Measurements from ENCODE around the gene PAK6.

The PAK6 gene

DNA sequence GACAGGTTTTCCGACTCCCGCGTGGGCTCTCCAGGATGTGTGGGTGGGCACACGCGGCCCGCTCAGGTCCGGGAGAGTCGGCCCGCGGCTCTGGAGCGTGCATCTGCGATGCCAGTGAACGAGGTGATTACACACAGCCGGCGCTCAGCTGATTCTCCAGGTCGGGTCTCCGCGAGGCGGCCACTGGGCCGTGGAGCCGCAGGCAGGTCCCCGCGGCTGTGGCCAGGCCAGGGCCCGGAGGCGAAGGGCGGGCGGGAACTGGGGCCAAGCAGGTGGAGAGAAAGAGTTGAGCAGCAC, 13.2 kb downstream of the PAK6 start:
- DNase-seq (ENCODE audit: low read depth, low spot score) = no peak
- TF ChIP-seq, protein P1, sequence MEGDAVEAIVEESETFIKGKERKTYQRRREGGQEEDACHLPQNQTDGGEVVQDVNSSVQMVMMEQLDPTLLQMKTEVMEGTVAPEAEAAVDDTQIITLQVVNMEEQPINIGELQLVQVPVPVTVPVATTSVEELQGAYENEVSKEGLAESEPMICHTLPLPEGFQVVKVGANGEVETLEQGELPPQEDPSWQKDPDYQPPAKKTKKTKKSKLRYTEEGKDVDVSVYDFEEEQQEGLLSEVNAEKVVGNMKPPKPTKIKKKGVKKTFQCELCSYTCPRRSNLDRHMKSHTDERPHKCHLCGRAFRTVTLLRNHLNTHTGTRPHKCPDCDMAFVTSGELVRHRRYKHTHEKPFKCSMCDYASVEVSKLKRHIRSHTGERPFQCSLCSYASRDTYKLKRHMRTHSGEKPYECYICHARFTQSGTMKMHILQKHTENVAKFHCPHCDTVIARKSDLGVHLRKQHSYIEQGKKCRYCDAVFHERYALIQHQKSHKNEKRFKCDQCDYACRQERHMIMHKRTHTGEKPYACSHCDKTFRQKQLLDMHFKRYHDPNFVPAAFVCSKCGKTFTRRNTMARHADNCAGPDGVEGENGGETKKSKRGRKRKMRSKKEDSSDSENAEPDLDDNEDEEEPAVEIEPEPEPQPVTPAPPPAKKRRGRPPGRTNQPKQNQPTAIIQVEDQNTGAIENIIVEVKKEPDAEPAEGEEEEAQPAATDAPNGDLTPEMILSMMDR (IDR thresholded peaks at IDR 0.05; ENCODE audit: insufficient read depth, low read length, missing control alignments) = no peak
- ChIA-PET CTCF (no interaction called here), POLR2A (no interaction called here)
- H3K4me3 ChIP-seq (ENCODE audit: low read depth, low read length) = no peak overlapping the region

DNA sequence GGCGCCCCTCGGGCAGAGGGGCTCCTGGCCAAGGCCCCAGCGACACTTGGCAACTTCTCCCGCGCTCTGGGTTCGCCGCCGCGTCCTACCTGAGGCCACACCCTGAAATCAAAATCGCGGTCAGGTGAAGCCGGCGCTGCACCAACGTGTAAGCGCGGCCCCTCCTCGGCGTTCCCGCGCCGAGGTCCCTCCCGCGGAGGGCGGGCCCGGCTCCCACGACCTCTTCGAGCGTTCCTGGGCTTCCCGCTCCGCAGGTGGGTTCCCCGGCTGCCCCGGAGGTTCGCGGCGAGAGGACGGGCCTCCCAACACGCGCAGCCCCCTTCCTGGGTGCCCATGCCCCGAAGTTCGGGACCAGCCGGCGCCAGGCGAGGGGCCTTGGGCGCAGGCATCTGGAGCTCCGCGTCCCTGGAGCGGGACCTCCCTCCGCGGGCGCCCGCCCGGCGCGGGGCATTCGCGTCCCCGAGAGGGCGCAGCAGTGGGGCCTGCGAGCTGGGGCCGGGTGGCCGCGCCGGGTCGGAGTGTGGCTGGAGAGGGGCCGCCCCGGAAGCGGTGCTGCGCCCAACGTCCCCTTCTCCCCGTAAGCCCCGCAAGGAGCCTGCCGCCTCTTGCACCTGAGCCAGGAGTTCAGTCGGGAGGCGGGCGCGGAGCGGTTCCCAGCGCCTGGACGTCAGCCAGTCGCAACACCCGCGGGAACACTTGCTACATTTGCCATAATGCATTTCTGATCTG, 13.7 kb downstream of the PAK6 start:
- TF ChIP-seq, protein P1 (IDR thresholded peaks at IDR 0.05; ENCODE audit: insufficient read depth, low read length, missing control alignments) = no peak
- CTCF ChIA-PET = no interaction called here
- DNase-seq (ENCODE audit: low read depth, low spot score) = no peak
- peak overlapping the region; percentile 40 for H3K4me3 ChIP-seq (ENCODE audit: low read depth, low read length)
- POLR2A ChIA-PET = no interaction called here

DNA sequence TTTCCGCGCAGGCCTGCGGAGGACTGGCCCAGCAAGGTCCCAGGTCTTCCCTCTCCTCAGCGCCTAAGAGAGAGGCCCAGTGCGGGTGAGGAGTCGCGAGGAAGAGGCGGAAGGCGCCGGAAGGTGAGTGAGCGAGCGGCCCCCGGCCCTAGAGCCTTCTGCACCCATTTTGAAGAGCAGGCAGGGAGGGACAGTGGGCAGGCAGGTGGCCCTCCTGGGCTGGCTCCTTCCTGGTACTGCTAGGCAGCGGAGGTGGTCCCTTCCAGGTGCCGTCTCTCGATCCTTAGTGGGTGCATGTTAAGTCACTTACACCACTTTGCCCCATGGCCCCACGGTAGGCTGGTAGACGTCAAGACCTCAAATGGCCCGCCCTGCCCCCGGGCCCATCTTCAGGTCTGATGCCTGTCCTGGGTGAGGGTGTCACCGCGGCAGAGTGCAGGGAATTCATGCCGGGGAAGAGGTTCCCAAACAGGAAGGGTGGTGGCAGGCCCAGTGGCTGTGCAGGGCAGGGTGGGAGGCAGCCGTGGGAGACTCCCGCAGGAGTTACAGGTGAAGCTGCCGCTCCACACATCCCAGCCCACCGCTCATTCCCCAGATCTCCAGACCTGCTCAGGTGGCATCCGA, 14.4 kb downstream of the PAK6 start:
- peak overlapping the region; percentile 40 for H3K4me3 ChIP-seq (ENCODE audit: low read depth, low read length)

DNA sequence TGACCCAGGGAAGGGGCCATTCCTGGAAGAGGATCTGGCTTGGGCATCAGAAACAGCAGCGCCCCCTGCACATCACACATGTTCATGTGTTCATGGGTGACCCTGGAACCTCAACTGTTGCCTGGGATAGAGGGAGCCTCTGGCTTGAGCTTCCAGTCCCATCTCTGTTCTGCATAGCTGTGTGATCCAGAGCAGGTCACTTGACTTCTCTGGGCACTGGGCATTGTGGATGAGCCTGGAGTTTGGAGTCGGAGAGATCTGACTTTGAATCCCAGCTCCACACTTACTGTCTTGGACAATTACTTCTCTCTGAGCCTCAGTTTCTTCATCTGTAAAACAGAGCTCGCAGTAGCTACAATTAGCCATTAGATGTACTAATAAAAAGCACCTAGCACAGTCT, 15.6 kb downstream of the PAK6 start:
- ChIA-PET CTCF (interaction anchor here (0.8 to 19.1 kb wide), 8 partner anchors 9 to 37 kb away, joined by 3 to 419 read pairs (median 5); partner anchors contain the start of gene PAK6), POLR2A (no interaction called here)
- DNase-seq (ENCODE audit: low read depth, low spot score) = no peak
- no peak overlapping the region for H3K4me3 ChIP-seq (ENCODE audit: low read depth, low read length)
- TF ChIP-seq, protein P1 (IDR thresholded peaks at IDR 0.05; ENCODE audit: insufficient read depth, low read length, missing control alignments) = no peak

More for the DNA sequence above, 14.4 kb downstream of the PAK6 start:
- CTCF ChIA-PET = interaction anchor here (1.8 to 19.1 kb wide), 3 partner anchors 11 to 22 kb away, joined by 6 to 419 read pairs (median 7); partner anchors contain the start of gene PAK6
- no peak for DNase-seq (ENCODE audit: low read depth, low spot score)
- POLR2A ChIA-PET = interaction anchor here (0.6 kb wide), 1 partner anchor 10 kb away, joined by 3 read pairs; no protein-coding TSS in a partner anchor
- TF ChIP-seq, protein P1 (IDR thresholded peaks at IDR 0.05; ENCODE audit: insufficient read depth, low read length, missing control alignments) = no peak

DNA sequence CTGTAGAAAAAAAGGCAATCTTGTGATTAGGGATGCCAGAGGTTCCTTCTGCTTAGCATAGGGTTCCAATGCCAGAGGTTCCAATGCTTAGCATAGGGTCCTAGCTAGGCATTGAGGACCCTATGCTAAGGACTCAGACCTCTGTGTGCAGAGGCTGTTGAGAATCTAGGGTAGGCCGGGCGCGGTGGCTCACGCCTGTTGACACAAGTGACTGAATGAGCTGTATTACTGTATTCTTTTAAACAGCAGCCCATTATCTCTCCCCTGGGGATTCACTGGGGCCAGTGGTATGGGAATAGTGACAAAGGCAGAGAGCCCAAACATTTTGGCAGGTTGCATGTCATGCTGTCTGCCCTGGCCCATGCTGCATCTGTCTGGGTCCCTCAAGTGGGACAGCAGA, 16.2 kb downstream of the PAK6 start:
- DNase-seq (ENCODE audit: low read depth, low spot score) = no peak
- ChIA-PET CTCF (interaction anchor here (0.8 to 19.1 kb wide), 7 partner anchors 9 to 37 kb away, joined by 3 to 419 read pairs (median 6); partner anchors contain the start of gene PAK6), POLR2A (no interaction called here)
- TF ChIP-seq, protein P1 (IDR thresholded peaks at IDR 0.05; ENCODE audit: insufficient read depth, low read length, missing control alignments) = no peak
- H3K4me3 ChIP-seq (ENCODE audit: low read depth, low read length) = no peak overlapping the region

DNA sequence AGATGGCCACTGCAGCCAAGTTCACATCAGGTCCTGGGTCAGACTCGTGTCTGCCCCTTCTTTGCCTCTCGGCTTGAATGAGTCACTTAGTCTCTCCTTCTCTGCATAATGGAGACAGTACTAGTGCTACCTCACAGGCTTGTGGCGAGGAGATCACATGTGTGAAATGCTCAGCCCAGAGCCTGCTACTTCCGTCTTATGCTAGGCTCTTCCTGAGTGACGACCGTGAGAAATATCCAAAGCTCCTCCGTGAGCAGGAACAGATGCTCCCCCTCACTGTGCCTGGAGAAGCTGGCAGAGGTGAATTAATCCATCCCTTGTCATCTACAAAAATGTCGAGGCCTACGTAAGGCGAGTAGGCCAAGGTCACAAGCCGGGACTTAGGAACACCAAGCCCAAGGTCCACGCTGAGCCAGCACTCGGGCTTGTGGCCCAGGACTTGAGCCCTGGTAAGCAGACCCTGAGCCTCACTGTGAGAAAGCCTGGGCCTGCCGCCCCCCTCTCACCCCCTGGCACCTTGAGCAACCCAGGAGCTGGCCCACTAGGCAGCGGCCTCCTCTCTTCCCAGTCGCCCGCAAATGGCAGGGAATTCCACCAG, 17.9 kb downstream of the PAK6 start:
- POLR2A ChIA-PET = no interaction called here
- no peak overlapping the region for H3K4me3 ChIP-seq (ENCODE audit: low read depth, low read length)
- CTCF ChIA-PET = interaction anchor here (1.0 to 19.1 kb wide), 3 partner anchors 19 to 63 kb away, joined by 3 to 419 read pairs (median 21); no protein-coding TSS in a partner anchor
- peak; percentile 51 for DNase-seq (ENCODE audit: low read depth, low spot score)
- TF ChIP-seq, protein P1 (IDR thresholded peaks at IDR 0.05; ENCODE audit: insufficient read depth, low read length, missing control alignments) = no peak

Measured in AG04449 (cell line).